HG02610 (cell line): ENCODE data around the gene AFF1.
"Not testable (repeated sequence)": the region's sequence is repeated elsewhere in the genome, so short reads cannot be mapped to it uniquely, and the experiment has no call there.

Experiments used
- ATAC-seq: cut with Tn5 transposase; IDR thresholded peaks from one replicate; pipeline ENCODE4 v1.9.1; 2021; ENCODE audit warnings: mild to moderate bottlenecking, moderate library complexity; ENCODE audit not compliant: unreplicated experiment

Gene AFF1

DNA sequence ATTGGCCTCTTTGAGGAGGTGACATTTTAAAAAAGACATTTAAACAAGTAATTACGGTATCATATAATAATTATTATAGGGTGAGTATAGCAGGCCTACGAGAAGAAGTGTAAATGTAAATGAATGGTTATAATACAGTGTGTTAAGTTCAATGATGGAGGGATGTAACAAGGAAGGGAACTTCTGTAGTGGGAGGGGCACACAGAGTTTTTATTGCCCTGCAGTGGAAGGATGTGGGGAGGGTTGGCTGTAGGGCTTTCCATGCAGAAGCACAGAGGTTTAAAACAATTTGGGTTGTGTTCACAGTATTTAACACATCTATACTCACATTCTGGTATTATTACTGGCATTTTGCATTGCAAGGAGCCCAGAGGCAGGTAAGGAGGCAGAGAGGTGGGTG lies 41.1 kb downstream of the AFF1 start:
- ATAC-seq = no peak

DNA sequence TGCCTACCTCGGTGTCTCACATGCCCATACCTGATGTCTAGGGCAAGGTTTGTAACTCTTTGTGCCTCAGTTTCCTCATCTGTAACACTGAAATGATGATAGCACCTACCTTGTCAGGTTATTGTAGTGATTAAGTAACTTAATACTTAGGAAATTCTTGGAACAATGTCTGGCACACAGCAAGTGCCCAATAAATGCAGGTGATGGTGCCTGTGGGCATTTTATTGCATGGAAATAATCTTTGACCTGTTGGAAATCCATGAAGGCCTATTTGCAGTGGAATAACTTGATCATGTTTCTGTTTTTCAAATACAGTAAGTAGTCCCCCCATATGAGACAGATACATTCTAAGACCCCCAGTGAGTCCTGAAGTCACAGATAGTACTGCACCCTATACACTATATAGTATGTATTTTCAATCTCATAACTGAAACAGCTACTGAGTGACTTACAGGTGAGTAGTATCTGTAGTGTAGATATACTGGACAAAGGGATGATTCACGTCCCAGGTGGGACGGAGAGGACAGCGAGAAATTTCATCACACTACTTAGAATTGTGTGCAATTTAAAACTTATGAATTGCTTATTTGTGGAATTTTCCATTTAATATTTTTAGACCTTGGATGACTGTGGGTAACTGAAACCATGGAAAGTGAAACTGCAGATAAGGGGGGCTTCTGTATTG lies 42.1 kb downstream of the AFF1 start:
- no peak for ATAC-seq

DNA sequence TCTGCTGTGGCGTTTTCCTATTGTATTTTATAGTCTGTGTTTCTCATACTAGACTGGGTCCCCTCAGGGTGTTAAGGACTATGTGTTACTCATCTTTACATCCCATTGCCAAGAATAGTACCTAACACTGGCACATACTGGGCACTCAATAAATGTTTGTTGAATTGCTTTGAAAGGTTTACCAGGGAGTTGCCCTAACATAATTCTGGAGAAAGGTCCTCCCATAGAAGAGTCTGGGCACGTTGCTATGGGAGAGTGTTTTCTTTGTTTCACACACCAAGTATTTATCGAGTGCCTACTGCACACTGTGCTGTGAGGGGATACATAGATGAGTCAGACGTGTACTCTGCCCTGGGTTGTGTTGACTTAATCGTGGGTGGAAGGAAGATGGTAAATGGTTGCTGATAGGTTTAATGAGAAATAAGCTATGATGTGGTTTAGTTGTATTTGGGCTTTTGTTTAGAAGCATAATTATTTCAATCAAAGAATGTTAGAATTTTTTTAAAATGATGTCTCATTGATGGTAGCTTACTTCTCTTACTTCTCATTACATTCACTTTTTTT lies 42.9 kb downstream of the AFF1 start:
- ATAC-seq = peak; percentile 91

DNA sequence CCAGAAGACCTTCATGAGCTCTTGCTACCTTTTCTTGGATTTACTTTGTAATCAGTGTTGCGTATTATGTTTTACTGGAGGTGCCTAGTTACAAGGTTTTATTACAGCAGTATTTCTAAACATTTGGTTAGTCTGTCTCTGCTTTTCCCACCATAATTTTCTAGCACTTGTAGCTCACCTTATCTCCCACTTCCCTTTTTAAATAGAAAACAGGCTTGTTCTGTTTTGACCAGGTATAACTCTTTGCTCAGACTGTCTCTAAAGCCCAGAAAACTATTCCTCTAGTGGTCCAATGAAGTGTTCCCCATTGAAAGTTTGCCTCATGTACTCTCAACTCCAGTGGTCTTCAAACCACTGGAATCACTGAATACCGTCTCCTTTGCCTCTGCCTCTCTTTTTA lies 43.9 kb downstream of the AFF1 start:
- no peak for ATAC-seq

DNA sequence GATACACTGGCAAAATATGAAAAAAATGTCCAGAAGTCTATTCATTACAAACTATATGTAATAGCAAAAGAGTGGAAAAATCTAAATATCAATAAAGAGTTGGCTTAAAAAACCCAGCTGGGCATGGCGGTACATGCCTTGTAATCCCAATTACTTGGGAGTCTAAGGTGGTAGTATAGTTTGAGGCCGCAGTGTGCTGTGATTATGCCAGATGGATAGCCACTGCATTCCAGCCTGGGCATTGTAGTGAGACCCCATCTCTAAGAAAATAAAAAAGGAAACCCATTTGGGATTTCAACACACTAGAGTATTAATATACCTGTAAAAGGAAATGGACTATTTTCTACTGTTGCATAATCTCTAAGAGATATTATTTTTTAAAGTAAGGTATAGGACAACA lies 45.4 kb downstream of the AFF1 start:
- ATAC-seq = no peak

DNA sequence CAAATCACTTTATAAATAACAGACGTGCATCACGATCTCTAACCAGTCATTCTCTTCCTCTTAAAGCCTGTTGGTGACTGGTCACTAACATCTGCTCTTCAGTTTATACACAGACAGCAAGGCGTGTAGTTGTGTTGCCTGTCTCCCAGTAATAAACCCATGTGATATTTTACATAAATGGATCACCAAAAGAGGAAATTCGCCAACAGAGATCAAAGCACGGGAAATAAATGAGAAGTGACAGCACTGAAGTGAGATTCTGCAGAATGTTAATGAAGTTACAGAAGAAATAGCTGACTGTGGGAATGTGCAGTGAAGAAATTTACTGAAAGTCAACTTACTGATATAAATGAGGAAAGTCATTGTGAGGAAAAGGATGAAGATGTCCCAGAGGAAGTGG lies 47.0 kb downstream of the AFF1 start:
- peak; percentile 47 for ATAC-seq

DNA sequence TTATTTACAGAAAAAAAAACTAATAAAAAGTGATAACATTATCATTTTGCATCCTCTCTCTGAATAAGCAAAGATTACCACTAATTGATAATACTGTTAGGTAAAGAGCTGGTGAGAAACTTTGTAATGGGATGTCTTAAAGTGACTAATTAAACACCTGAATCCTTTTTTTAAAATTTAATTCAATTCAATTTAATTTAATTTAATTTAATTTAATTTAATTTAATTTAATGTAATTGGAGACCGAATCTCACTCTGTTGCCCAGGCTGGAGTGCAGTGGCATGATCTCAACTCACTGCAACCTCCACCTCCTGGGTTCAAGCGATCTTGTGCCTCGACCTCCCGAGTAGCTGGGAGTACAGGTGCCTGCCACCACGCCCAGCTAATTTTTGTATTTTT lies 51.0 kb downstream of the AFF1 start:
- ATAC-seq = not testable (repeated sequence)

DNA sequence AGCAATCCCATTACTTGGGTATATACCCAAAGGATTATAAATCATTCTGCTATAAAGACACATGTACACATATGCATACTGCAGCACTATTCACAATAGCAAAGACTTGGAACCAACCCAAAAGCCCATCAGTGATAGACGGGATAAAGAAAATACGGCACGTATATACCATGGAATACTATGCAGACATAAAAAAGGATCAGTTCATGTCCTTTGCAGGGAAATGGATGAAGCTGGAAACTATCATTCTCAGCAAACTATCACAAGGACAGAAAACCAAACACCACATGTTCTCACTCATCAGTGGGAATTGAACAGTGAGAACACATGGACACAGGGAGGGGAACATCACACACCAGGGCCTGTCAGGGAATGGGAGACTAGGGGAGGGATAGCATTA lies 54.8 kb downstream of the AFF1 start:
- ATAC-seq = not testable (repeated sequence)

DNA sequence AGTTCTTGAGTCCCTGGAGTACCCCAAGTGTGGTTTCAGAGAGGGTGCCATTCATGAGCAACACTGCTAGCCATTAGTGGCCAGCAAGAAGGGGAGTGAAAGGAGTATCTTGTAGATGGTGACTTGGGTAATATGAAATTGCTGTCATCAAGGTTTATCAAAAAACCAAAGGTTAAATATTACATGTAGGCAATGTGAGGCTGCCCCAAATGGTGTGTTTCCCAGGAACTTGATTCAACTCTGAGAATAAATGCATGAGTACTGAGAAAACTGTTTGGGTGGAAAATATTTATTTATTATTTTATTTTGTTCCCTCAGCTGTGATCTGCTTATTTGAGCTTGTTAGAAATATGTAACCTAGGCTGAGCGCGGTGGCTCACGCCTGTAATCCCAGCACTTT lies 55.7 kb downstream of the AFF1 start:
- ATAC-seq = no peak

DNA sequence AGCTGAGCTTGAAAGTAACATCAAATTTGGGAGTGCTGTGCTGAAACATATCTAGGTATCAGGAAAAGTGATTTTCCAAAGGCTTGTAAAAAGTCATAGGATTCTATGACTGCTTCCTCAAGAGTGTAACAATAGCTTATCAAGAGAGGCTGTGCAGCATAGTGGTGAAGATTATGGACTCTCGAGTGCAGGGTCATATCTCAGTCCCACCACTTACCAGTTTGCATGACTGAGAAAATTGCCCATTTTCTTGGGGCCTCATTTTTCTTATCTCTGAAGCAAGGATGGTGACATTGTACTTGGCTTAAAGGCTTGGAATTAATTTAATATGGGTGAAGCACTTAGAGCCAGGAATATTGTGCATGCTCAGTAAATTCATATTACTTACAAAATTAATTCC lies 57.2 kb downstream of the AFF1 start:
- ATAC-seq = no peak

DNA sequence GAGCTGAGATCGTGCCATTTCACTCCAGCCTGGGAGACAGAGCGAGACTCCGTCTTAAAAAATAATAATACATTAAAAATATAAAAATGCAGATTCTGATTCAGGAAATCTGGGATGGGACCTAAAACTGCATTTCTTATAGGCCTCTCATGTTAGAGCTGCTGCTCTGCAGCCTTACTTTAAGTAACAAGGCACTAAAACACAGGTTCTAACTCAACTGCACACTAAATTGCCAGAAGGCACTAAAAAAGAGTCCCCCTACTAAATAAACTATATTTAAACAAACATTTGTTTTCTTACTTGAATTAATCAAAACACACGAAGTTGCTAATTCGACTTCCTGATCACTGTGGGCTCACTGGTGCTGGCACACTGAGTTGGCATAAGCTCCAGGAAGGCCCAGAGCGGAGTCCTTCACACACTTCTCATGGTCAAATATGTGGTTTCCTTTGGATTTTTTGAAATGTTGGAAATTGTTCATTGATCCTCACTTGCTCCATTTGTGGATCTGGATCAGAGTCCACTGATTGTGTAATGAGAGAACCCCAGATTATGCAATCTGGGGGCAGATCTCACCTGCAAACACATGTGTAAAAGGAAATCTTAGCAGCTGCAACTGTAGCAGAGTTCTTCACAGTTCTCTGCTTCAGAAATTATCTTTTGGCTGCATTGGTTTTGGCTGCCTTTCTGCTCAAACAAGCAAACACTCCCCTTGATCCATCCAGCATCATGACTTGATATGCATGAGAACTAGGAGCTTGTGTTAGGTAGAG lies 59.3 kb downstream of the AFF1 start:
- no peak for ATAC-seq

DNA sequence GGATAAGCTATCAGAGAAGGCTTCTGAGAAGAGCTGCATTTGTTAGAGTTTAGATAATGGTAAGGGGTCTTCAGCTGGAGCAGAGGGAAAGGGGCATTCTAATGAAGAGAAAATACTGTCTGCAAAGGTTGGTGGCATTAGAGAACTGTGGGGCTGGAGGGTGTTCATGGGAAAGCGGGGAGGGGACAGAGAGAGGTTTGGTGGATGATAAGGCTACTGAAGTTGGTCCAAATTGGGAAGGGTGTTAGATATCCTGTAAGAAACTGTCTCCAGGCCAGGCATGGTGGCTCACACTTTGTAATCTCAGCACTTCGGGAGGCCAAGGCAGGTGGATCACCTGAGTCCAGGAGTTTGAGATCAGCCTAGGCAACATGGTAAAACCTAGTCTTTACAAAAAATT lies 59.9 kb downstream of the AFF1 start:
- ATAC-seq = no peak

DNA sequence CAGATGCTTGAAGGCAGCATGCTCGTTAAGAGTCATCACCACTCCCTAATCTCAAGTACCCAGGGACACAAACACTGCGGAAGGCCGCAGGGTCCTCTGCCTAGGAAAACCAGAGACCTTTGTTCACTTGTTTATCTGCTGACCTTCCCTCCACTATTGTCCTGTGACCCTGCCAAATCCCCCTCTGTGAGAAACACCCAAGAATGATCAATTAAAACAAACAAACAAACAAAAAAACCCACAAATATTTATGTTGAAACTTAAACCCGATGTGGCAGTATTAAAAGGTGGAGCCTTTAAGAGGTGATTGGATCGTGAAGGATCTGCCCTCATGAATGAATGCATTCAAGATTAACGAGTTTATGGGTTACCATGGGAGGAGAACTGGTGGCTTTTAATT lies 61.7 kb downstream of the AFF1 start:
- ATAC-seq = not testable (repeated sequence)

DNA sequence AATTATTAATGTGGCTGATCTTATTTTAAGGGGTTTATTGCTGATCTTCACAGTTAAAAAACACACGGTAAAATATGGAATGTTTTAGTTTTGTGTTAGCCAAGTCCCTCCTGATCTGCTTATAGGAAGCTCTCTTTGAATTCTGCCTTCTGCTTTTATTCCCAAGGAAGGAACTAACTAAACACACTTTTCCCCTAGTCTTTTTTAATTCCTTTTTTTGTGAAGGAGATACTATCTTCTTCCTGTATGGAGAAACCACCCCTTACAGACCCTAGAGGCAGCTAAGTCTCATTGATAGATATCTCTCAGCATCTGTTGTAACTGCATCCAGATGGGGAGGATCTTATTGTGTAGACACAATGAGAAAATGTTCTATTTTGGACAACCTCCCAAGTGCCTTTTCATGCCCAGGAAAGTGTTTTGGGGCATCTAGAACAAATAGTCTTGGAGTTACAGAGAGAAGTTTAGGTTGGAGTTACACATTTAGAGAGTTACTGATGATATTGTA lies 64.4 kb downstream of the AFF1 start:
- no peak for ATAC-seq

DNA sequence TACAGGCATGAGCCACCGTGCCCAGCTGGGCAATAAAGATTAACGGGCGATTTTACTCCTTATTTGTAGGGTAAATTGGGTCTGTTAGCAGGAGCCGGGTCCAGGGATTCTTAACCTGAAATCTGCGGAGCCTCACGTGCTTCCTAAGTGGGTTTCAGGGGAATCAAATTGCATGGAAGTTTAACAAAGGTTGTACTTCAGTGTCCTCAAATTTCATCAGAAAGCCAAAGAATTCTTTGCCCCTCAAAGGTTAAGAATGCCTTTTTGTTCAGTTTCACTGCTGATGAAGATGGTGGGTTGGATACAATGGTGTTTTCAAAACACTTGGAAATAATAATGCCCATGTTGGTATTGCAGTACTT lies 67.9 kb downstream of the AFF1 start:
- ATAC-seq = no peak

DNA sequence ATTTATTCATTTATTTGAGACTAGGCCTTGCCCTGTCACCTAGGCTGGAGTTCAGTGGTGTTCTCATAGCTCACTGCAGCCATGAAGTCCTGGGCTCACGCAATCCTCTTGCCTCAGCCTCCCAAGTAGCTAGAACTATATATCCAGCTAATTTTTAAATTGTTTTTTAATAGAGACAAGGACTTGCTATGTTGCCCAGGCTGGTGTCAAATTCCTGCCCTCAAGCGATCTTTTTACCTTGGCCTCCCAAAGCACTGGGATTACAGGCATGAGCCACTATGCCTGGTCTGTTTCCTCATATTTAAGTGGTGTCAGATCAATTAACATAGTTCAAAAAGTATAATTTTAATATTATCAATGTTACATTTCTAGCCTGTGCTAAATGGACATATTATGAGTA lies 68.5 kb downstream of the AFF1 start:
- ATAC-seq = no peak

DNA sequence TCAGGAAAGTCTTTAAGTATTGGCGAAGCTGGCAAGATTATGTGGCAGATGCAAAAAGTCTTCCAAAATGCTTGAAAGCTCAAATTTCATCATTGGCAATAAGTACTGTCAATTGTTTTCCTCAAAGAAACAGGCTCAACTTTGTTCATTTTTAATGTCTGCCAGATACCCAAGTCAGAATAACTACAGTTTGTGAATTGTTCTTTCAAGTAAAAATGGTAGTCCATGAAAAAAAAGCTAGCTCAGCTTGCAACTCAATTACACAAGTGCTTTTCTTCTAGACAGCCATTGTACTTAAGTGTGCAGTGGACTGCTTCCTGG lies 70.5 kb downstream of the AFF1 start:
- ATAC-seq = no peak

DNA sequence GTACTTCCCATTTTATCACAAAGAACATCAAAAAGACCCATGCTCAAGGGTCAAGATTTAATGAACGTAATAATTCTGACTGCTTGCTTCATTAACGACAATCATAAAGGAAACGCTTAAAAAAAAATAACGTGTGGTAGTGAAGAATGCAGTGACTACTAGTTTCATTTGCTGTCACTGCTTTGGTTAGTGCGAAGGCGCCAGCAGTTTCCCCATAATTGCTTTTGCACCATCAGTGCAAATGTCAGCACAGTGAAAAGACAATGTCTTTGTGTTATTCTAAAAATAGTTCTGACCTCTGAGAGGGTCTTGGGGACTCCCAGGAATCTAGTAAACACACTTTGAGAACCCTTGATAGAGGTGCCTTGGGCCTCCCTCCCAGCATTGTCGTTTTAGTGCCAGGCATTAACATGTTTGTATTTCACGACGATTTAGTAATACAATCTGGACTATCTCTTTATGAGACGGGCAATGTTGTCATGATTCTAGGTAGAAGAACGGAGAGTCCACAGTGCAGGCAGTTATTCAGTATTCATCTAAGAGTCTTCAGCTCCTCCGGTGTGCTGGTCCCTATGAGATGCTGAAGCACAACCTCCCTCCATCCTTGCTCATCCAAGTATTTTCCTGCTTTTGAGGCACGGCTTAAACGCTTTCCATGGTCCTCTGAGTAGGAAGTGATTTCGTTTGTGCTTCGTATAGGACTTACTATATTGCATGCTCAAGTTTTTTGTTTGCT lies 71.0 kb downstream of the AFF1 start:
- peak; percentile 16 for ATAC-seq

DNA sequence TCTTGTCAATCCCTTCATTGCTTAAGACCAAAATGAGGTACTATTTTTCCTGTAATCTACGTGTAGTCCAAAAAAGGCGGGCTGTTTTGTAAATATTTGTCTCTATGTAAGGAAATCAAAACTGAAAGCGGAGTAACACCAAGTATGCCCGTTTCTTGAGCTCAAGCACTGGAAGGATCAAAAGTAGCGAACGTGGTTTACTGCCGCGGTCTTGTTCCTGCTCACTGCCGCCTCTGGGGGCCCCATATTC lies 71.5 kb downstream of the AFF1 start:
- ATAC-seq = peak; percentile 55

DNA sequence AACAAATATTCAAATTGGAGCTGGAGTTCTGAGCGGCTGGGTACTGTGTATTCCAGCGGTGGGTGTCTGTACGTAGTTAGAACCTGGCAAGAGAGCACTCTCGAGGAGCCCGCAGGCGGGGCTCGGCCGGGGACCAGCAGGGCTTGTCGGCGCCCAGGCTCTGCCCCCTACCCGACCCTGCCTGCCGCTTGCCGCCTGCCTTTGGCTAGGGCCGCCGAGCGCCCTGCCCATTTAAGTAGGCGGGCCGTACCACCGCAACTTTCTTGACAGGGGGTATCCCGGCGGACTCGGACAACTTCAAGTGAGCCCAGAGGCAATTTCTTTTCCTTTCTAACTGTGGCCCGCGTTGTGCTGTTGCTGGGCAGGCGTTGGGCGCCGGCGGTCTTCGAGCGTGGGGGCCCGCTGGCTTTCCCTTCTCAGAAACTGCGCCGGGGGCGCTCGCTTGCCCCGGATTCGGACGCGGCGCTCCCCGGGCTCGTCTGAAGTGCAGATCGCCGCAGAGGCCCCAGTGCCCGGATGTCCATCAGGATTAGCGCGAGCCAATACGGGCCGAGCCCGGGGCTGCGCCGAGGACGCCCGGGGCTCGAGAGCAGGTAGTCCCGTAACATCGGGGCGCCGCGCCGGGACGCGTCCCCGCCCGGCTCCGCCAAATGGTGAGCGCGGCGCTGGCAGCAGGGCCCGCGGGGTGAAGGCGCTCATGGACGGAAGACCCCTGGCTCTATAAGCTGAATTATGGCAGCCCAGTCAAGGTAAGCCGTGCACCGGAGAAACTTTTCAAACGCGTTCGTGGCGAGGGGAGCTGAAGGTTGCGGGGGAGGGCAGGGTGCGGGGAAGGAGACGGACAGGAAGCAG lies 72.1 kb downstream of the AFF1 start:
- ATAC-seq = peak; percentile 70
